HG03064 (cell line): ENCODE results near the gene SASH1.

Experiments
- ATAC-seq: cut with Tn5 transposase; IDR thresholded peaks from one replicate; pipeline ENCODE4 v1.9.1; 2021; ENCODE audit warnings: low read depth; ENCODE audit not compliant: unreplicated experiment

The SASH1 gene

DNA sequence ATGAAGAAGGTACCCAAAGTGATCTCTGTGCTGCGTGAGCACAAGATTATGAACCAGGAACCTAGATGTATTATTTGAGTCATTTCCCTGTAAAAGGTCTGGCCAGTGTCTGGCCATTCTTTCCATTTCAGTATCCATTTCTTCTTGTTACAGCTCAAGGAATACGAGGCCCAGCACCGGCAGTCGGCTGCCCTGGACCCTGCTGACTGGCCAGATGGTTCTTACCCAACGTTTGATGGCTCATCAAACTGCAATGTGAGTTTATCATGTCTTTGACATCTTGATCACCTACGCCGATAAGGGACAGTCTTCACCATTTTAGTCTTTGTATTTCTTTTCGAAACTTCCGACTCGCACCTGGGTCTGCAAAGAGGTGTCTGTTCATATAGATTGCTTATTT lies 144.8 kb downstream of the SASH1 start:
- ATAC-seq = no peak

DNA sequence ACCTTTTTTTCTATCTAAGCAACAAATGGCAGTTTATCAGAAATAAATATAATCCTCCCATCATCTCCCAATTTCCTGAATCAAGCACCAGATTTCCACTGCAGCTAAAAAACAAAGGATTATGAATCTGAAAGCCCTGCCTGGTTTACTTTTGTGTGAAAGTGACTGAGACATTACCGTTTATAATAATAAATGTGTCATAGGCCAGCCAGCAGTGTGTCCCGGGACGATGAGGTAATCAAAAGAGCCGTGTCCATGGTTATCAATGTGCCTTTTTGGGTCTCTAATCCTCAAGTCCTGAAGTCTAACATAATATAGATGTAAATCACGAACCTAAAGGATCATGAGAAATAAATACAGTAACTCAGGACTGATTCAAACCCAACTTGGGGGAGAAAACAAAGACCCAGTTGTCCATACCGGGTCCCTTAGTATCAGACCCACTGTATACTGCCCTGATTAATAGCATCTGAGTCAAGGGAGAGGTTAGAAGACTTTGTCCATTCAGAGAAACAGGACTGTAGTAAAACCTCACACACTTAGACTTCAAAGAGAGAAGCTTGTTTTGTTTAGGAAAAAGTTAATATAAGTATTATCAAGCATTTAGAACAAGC lies 149.1 kb downstream of the SASH1 start:
- ATAC-seq = no peak

DNA sequence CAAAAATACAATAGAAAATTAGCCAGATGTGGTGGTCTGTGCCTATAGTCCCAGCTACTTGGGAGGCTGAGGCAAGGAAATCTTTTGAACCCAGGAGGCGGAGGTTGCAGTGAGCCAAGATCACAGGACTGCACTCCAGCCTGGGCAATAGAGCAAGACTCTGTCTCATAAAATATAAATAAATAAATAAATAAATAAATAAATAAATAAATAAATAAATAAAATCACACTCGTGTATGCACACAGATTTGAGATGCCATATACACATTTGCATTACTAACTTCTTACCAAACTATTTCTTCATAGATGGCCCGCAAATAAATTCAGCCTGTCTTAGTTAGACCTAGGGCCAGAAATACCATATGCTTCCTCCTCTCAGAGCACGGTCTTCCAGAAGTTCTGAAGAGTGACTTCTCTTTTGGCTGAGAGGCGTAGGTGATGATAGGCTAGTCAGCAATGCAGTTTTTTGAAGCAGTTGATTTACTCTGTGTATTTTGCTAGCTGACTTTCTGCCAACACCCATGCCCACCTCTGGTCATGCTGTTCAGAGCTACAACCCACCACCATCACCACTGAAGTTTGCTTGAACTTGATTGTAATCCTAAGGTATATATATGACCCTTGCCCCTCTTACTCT lies 150.1 kb downstream of the SASH1 start:
- no peak for ATAC-seq

DNA sequence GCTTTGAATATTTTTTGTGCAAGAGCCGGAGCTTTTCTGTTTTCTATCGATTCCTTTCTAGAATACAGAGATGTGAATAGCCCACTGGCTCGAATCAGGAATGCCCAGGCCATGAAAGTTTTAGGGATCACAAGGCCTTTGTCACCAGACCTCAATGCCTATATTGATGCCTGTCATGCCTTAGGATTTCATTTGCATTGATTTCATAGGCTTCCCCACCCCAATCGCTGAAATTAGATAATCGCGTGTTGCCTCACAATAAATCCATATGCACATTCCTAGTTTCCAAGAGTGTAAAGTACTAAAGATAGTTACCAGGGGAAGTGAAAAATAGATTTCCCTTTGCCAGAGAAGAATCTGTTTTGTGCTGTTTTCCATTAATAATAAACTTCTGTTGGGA lies 150.8 kb downstream of the SASH1 start:
- ATAC-seq = no peak

DNA sequence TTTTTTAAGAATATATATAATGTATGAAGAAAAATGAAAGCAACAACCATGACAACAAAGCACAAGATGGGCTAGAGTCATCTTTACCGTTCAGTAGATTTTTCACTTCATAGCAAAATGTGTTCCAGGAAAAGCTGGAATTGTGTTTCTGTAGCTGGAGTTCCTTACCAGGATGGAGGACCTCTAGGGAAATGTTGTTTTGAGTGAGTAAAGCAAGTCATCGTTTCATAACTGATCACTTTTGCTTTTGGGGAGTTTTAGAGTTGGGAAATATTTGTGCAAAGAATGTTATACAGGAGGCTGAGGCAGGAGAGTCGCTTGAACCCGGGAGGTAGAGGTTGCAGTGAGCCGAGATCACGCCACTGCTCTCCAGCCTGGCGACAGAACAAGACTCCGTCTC lies 151.6 kb downstream of the SASH1 start:
- ATAC-seq = no peak

DNA sequence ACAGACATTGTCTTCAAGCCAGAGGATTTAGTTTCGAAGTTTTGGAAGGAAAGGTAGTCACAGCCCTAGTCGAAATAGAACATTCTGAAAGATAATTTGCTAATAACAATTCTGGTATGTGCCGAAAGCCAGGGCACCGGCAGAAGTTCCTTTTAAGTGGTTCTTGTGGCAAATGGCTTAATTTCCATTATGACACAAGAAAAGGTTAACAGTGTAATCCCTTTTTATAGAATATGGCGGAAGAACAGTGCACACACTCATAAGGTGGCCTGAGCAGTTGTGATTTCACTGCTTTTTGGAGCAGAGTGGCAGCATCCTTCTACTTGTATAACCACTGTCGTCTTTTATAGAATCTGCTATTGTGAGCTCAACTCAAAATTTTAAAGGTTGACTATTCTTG lies 152.4 kb downstream of the SASH1 start:
- ATAC-seq = no peak

DNA sequence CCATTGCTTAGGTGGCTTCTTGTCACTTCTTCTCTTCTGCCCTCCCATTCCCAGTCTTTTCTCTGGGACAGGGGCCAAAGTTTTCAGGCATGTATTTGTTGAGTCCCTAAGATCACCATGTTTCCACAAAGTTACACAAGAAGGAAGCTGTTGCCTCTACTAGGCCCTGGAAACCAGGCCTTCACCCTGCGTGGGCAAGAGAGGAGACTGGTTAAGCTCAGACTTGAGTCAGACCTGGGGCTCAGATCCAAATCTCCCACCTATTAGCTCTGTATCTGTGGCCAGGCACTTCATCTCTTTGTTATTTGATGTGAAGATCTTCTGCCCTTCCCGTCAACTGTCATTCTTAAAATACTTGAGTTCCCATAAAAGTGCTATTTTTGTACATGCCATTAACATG lies 154.6 kb downstream of the SASH1 start:
- ATAC-seq = no peak

GRCh38 chr6:148497717-148498116 lies 155.1 kb downstream of the SASH1 start:
- no peak for ATAC-seq

DNA sequence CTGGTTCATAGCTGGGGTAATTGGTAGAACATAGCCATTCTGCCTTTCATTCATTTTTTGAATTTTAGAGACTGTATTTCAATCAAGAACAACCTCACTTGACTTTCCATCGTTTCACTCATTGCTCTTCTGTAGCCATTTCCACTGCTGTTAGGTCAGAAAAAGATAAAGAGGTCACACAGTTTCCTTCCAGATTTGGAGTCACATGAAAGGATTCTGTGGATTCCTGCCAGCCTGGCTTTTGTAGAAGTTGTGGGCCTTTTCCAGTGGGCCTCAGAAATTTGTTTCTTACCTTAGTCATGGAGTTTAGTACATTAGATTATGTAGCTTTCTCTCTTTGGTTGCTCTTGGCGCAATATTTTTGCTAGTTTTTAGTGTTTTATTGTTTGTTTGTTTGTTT lies 157.8 kb downstream of the SASH1 start:
- no peak for ATAC-seq

DNA sequence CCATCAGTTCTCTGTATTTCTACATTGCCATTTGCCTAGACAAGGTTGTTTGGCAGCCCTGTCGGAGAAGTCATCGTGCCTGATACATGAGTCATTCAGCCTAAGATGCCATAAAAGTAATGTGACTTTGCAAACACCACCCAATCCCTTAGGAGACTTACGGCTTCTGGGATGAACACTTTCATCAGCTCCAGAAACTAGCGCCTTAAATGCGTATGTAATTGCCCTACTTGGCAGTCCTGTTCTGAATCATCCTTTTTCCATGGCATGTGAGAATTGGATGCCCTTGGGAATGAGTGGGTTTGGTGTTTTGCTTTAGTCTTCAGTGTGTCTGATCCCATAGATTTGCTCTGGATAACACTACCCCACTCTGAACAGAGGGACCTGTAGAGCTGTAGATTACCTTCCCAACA lies 158.5 kb downstream of the SASH1 start:
- no peak for ATAC-seq

DNA sequence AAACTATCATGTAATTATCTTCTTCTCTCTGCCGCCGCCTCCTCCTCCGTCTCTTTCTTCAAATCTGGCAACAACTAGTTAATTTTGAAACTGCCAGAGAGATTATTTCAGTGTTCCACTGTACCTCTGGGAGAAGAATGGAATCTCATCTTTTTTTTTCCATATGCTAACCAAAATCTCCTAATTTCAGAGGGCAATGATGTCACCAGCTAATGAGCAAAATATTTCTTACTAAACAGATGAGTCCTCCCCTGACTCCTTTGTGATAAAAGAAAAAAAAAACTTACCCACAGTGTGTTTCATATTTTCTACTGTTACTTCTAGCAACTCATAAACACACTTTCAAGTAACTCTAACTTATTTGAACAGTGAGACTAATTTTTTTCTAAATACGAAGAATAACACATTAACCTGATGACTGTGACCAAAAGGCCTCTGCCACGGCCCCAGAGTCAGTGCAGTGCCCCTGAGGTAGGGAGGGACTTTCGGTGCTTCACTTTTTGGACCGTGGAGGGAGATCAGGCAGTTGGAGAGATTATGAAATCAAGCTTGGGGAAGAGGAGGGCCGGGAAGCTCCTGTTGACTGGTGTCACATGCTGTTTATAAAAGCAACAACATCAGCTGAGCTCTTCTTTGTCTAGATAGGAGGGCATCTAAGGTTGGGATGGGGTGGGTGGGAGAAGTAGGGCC lies 159.6 kb downstream of the SASH1 start:
- ATAC-seq = no peak

DNA sequence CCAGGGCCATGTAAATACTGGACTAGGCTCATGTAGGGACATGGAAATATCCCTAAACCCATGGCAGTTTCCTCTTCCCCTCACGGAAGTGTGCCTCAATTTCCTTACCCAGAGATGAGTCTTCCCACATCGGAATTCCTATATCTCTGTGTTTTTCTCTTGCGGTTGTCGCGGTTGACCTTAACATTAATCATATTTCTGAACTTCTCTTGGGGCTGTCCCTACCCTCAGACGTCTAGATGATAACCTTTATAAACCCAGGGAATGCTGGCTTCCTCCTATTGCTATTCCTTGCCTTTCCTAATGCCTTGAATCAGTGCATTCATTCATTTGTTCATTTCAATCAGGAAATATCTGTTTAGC lies 160.1 kb downstream of the SASH1 start:
- ATAC-seq = no peak

DNA sequence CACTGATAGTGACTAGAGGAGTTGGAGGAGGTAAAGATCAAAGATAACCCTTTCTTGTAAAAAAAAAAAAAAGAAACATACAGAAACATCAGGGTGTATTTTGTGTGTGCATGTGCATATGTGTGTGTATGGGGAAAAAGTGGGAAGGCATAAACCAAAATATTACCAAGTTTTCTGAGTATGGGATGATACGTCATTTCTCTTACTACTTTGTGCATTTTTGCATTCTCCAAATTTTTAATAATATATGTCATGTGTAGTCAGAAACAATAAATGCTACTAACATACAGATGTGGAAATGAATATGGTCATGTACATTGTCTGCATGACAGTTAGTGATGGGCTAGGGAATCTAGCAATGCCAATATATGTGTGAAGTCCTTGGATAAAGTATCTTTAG lies 161.1 kb downstream of the SASH1 start:
- ATAC-seq = no peak

GRCh38 chr6:148507774-148508173 lies 165.1 kb downstream of the SASH1 start:
- no peak for ATAC-seq

GRCh38 chr6:148508401-148509041 lies 165.9 kb downstream of the SASH1 start:
- ATAC-seq = no peak

GRCh38 chr6:148509119-148509799 lies 166.6 kb downstream of the SASH1 start:
- ATAC-seq = no peak

- no peak for ATAC-seq
Measured at GRCh38 chr6:148509800-148510581, 167.4 kb downstream of the SASH1 start.

- no peak for ATAC-seq
Measured at GRCh38 chr6:148513145-148514071, 170.8 kb downstream of the SASH1 start.

DNA sequence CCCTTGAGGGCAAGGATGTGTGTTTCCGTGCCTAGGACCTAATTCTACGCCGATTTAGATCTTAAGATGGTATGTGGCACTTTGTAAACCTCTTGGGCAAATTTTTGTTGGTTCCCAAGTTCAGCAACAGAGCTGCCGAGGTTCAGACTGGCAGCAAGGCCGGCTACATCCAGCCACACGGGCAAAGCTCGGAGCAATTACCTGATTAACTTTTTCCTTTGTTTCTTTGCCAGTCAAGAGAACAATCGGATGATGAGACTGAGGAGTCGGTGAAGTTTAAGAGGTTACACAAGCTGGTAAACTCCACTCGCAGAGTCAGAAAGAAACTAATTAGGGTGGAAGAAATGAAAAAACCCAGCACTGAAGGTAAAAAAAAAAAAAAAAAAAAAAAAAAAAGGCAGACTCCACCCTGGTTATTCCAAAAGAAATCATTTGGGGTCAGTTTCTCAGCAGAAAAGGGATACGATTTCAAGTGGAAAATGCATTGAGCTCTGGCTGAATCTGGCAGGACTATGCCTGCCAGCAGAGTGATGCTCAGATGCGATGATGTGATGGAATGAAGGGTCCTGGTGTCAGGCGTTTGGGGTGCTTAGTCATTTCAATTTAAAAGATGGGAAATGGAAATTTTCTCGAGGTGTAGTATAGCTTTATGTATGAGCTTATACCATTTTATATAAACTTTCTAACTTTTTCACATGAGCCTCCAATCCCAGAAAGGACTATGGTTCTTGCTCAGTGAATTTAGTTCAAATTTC lies 171.6 kb downstream of the SASH1 start:
- no peak for ATAC-seq
